GM12865 (cell line): Measurements from ENCODE around the gene ADGRL2.

ENCODE experiments used
- DNase-seq: peaks from one replicate; pipeline ENCODE4 v3.0.0; 2010; ENCODE audit warnings: low read depth
- H3K4me3 ChIP-seq: 2 replicates; pipeline ENCODE4 v1.5.1; 2011; ENCODE audit warnings: mild to moderate bottlenecking, low read depth, low read length, control low read depth
- CTCF ChIP-seq: IDR thresholded peaks from 2 replicates; pipeline ENCODE4 v1.5.1; 2011; ENCODE audit warnings: low read length, control low read depth, low read depth, inconsistent platforms; ENCODE audit not compliant: insufficient read depth; ENCODE audit errors: missing control alignments

ADGRL2 gene

GRCh38 chr1:81800695-81801650 lies at the start of gene ADGRL2:
Gene ADGRL2, plus strand, starts transcription at chr1:81800934. Its CDS starts 36,051 bp downstream, at chr1:81836985.
- peak within 1 kb of the TSS; percentile 64 for H3K4me3 ChIP-seq
- TF ChIP-seq CTCF, result no peak
- peak; percentile 72 for DNase-seq

GRCh38 chr1:81752840-81753239 lies 47.9 kb upstream of the ADGRL2 start:
- no peak for DNase-seq

GRCh38 chr1:81754424-81754823 lies 46.3 kb upstream of the ADGRL2 start:
- no peak for DNase-seq
- H3K4me3 ChIP-seq, result no peak overlapping the region
- TF ChIP-seq CTCF, result no peak

More at GRCh38 chr1:81752840-81753239, 47.9 kb upstream of the ADGRL2 start:
- TF ChIP-seq CTCF, result no peak
- H3K4me3 ChIP-seq, result no peak overlapping the region

- TF ChIP-seq CTCF, result no peak
- no peak for DNase-seq
- no peak overlapping the region for H3K4me3 ChIP-seq
Observed at GRCh38 chr1:81756872-81757271, 43.9 kb upstream of the ADGRL2 start.

GRCh38 chr1:81757398-81758020 lies 43.2 kb upstream of the ADGRL2 start:
- DNase-seq, result no peak

GRCh38 chr1:81758181-81758580 lies 42.6 kb upstream of the ADGRL2 start:
- H3K4me3 ChIP-seq, result no peak overlapping the region
- no peak for TF ChIP-seq CTCF
- no peak for DNase-seq

More at GRCh38 chr1:81757398-81758020, 43.2 kb upstream of the ADGRL2 start:
- no peak for TF ChIP-seq CTCF
- H3K4me3 ChIP-seq, result no peak overlapping the region
